A673 (cell line): ENCODE measurements around the gene RNF213.

Source experiments
- EZH2 ChIP-seq: fragments of 200-600 bp; sonication (generic); IDR thresholded peaks from 2 replicates; pipeline ENCODE4 v1.6.1; 2017; ENCODE audit warnings: borderline replicate concordance, low read depth, mild to moderate bottlenecking, mixed read lengths, antibody characterized with exemption, low read length; ENCODE audit not compliant: poor library complexity, severe bottlenecking
- TF ChIP-seq, protein P1 (sequence below): fragments of 300-800, 200-600 bp; sonication (generic); conservative IDR thresholded peaks from 2 replicates; pipeline ENCODE4 v1.5.1; 2017; ENCODE audit warnings: low read depth, mild to moderate bottlenecking, antibody characterized with exemption, low read length, moderate library complexity, mixed read lengths

- TF ChIP-seq, protein P1, sequence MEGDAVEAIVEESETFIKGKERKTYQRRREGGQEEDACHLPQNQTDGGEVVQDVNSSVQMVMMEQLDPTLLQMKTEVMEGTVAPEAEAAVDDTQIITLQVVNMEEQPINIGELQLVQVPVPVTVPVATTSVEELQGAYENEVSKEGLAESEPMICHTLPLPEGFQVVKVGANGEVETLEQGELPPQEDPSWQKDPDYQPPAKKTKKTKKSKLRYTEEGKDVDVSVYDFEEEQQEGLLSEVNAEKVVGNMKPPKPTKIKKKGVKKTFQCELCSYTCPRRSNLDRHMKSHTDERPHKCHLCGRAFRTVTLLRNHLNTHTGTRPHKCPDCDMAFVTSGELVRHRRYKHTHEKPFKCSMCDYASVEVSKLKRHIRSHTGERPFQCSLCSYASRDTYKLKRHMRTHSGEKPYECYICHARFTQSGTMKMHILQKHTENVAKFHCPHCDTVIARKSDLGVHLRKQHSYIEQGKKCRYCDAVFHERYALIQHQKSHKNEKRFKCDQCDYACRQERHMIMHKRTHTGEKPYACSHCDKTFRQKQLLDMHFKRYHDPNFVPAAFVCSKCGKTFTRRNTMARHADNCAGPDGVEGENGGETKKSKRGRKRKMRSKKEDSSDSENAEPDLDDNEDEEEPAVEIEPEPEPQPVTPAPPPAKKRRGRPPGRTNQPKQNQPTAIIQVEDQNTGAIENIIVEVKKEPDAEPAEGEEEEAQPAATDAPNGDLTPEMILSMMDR = no peak
- TF ChIP-seq EZH2 = no peak
Measured at GRCh38 chr17:80227666-80228065, 33.0 kb upstream of the RNF213 start.
